Bone marrow (tissue), 2 donors: ENCODE results near the gene PTPRN2.
"Not testable (repeated sequence)": the region's sequence is repeated elsewhere in the genome, so short reads cannot be mapped to it uniquely, and the experiment has no call there.

Source experiments
- DNase-seq, 2 donors: peaks; one replicate each; lab custom pipeline; 2025; lab: John Stamatoyannopoulos, UW

PTPRN2 gene

DNA sequence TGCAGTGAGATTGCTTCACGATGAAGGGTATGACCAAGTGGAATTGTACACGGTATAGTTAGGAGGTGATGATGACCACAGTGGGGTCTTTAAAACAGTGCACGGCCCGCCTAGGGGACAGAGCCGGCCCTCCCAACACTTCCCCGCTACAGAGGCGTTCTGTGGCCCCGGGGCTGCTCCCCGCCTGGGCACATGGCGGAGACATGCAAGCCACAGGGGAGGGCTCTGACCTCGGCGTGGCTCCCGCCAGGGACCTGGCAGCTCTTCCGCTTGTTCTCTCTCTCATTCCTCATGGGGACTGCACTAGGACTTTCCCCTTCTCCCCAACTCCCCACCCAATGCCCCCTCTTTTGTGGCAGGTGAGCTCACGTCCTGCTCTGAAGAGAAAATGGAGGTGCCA, 857.0 kb downstream of the PTPRN2 start:
- no peak for DNase-seq

- no peak for DNase-seq
Measured at GRCh38 chr7:157729566-157729965, 858.1 kb downstream of the PTPRN2 start.

- no peak for DNase-seq
Measured at GRCh38 chr7:157727964-157728615, 859.5 kb downstream of the PTPRN2 start.

DNA sequence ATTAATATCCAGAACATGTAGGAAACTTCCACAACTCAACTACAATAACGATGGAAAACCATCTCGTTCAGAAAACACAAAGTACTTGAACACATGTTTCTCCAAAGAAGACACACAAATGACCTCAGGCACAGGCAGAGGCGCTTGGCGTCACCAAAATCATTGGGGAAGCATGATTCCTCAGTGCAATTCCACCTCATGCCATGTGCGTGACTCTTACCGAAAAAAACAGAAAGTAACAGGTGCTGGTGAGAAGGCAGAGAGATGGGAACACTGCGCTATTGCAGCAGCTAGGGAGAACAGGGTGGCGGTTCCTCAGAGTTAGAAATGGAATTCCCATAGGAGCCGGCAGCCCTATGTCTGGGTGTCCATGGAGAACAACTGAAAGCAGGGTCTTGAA, 860.9 kb downstream of the PTPRN2 start:
- no peak for DNase-seq

DNA sequence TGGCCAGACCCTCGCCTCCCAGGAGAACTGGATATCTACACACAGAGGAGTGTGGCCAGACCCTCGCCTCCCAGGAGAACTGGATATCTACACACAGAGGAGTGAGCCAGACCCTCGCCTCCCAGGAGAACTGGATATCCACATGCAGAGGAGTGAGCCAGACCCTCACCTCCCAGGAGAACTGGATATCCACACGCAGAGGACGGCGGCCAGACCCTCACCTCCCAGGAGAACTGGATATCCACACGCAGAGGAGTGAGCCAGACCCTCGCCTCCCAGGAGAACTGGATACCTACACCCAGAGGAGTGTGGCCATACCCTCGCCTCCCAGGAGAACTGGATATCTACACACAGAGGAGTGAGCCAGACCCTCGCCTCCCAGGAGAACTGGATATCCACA, 862.3 kb downstream of the PTPRN2 start:
- DNase-seq: not testable (repeated sequence)

GRCh38 chr7:157723205-157723604, 864.4 kb downstream of the PTPRN2 start:
- DNase-seq: no peak

DNA sequence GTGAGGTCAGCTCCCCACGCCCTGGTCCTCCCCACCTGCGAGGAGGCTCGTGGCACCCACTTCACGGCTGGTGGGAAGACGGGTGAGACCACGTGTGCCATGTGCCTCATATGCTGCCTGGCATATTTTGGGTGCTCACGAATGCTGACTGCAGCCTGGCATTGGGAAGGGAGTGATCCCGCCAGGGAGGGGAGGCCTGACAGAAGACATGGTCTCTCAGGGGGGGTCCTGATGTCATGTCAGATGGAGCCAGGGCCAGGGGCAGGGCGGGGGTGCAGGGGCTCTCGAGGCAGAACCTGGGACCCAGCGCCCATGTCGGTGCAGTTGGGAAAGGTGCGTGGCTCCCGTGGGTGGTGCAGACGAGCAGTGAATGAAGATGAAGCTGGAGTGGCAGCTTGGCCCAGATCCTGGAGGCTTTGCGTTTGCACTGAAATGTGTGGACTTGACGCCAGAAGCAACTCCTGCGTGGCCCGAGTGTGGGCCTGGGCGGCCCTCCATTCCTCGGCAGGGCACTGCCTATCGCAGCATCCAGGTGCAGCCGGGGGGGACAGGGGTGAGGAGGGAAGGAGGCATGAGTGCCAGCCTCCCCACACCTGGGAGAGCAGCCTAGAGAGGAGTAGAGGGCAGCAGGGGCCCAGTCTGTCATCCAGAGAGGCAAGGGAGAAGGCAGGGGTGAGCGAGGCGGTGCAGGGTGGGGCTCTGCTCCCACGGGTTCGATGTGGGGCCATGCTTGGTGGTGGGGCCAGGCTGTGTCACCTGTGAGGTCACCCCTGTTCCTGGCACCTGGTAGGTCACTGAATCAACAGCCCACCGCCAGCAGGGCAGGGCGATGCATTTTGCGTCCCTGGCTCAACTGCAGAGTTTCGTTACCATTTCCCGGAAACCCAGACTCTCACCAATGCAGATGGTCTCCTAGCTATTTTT, 865.2 kb downstream of the PTPRN2 start:
- DNase-seq: no peak

- no peak for DNase-seq
Measured at GRCh38 chr7:157721468-157722136, 866.0 kb downstream of the PTPRN2 start.

DNA sequence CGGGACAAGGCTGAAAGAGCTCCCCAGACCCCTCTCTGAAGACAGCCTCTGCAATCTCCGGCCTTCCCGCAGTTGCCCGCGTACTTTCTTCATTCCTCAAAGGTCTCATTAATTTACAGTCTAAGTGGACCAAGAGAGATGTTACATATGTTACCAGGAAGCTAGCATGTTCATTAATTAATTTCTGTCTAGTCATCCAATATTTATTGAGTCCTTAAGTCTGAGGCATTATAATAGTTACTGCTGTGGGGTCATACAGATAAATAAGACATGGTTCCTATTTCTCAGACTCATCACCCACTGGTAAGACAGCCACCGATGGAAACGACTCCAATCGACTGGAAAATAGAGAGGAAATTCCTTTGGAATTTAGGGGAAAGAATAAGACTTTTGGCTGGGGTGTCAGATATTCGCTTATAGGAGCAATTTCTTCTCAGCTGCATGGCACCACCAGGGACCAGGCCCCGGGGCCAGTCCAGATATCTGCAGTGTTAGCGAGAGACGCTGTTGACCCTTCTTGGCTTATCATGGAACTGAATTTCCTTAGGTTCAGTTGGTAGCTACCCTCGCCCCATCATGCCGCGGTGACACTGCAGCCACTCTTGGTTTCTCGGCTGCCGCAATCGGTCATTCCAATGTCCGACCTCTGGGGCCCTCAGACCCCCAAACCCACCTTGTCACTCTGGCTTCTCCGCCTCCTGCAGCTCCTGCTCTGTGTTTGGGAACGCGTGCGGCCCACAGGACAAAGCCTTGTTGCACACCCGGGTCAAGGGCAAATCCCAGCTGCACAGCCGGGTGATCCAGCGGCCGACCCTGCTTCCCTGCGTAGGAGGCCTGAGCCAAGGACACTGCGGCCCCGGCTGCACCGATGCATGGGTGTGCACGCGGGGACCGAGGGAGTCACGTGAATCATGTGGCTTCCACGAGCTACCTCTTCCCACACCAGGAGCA, 867.6 kb downstream of the PTPRN2 start:
- no peak for DNase-seq

GRCh38 chr7:157719008-157719682, 868.5 kb downstream of the PTPRN2 start:
- DNase-seq: no peak

- DNase-seq: no peak
Measured at GRCh38 chr7:157718303-157719007, 869.2 kb downstream of the PTPRN2 start.

GRCh38 chr7:157717211-157718174, 870.1 kb downstream of the PTPRN2 start:
- DNase-seq: no peak

- DNase-seq: no peak
Measured at GRCh38 chr7:157715938-157716280, 871.7 kb downstream of the PTPRN2 start.

DNA sequence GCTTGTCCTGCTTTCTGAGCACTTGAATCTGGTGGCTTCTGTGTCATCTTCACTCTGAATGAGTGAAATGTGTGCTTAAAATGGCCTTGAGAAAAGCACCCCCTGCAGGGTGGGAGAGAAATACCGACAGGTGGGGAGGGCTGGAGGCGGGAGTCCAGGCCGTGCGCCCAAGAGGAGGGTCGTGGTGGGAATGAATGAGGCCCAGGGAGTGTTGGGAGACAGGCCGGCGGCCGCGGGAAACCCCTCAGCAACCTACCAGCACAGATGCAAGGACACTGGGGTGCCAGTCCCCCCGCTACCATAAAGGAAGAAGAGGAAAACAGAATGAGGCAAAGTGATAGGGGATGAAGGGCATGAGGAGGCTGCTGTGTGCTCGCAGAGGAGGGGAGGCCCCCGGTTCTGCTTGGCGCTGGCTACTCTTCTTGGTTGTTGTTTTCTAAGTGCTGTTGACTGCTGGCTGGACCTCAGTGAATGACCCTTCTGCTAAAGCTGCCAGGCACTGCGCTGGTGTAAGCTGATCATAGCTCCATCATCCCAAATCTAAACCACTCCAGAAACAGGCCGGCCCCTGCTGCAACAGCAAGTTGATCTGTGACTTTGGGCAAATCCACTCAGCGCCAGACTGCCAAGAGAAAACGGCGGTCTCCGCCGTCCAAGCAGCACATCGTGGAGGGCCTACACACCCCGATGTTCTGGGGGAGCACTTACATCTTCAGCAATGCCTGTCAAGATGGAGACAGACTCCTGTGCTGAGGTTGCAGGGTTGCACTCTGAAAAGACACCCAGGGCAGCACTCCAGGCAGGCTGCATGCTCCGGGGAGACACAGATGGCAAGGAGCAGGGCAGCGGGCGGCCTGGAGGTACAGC, 872.3 kb downstream of the PTPRN2 start:
- DNase-seq: no peak

DNA sequence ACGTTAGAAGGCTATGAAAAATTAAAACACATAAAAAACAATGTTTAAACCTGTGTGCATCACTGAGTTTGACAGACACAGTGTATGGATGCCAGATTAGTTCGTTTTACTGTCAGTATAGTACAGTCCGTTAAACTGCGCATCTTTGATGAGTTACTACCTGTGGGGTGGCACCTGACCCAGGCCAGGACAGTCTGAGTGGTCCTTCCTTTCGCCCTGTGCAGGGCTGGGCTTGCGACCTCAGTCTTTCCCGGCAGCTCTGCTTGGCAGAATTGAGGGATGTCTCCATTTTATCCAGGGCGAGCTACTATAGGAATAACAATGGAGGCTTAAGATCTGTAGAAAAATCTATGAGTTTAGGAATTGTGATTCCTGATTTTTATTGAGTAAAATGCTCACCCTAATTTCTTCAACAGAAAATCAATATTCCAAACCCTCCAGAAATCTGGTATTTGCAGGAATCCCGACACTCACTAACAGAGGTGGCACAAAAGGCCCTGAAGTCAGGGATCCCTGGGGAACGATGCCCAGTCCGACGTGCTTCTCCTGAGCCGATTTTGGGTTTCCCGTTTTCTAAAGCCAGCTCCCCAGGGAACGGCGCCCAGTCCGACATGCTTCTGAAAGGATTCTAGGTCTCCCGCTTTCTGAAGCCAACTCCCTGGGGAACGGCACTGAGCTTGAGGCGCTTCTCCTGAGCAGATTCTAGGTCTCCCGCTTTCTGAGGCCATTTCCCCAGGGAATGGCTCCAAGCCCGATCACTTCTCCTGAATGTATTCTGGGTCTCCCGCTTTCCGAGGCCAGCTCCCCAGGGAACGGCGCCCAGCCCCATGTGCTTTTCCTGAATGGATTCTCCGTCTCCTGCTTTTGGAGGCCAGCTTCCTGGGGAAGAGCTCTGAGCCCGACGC, 873.2 kb downstream of the PTPRN2 start:
- DNase-seq: no peak

GRCh38 chr7:157713591-157713990, 874.0 kb downstream of the PTPRN2 start:
- DNase-seq: no peak

GRCh38 chr7:157712666-157713235, 874.9 kb downstream of the PTPRN2 start:
- DNase-seq: no peak
